HS-5 (cell line): ENCODE results near the gene SMARCC2.
"Not testable (repeated sequence)": the region's sequence is repeated elsewhere in the genome, so short reads cannot be mapped to it uniquely, and the experiment has no call there.

Source experiments
- DNase-seq: peaks from one replicate; pipeline ENCODE4 v3.0.0-alpha.2; 2012; ENCODE audit warnings: low read depth

Gene SMARCC2

DNA sequence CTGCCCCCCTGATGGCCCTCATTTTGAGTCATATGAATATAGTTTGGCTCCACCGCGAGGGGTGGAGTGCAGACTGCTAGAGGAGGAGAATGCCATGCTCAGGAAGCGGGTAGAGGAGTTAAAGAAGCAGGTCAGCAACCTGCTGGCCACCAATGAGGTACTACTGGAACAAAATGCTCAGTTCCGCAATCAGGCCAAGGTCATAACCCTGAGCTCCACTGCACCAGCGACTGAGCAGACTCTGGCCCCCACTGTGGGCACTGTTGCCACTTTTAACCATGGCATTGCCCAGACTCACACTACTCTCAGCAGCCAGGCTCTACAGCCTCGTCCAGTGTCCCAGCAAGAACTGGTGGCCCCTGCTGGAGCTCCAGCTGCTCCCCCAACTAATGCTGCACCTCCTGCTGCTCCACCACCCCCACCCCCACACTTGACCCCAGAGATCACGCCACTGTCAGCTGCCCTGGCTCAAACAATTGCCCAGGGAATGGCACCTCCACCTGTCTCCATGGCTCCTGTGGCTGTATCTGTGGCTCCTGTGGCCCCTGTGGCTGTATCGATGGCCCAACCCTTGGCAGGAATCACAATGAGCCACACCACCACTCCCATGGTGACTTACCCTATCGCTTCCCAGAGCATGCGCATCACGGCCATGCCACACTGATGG, 67.9 kb downstream of the SMARCC2 start:
- DNase-seq: no peak

DNA sequence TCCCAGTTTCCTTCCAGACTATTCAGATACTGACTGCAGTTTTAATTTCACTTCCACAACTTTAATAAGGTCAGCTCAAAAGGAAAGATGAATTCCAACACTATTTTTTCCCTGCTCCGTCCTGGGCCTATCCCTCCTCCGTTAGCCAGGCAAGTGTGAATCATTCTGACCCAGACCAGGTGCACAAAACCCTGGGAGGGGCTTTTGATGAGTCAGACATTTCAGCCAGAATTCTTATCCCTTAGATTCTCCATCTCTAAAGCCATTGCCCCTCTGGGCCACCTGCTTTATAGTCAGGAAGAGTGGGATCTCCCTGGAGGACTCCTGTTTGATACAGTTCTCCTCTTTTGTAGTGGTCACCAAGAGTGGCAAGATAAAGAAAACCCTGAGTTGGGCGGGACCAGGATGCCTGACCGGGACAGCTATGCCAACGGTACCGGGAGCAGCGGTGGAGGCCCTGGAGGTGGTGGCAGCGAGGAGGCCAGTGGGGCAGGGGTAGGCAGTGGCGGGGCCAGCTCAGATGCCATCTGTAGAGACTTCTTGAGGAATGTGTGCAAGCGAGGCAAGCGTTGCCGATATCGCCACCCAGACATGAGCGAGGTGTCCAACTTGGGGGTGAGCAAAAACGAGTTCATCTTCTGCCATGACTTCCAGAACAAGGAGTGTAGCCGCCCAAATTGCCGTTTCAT, 69.0 kb downstream of the SMARCC2 start:
- no peak for DNase-seq

DNA sequence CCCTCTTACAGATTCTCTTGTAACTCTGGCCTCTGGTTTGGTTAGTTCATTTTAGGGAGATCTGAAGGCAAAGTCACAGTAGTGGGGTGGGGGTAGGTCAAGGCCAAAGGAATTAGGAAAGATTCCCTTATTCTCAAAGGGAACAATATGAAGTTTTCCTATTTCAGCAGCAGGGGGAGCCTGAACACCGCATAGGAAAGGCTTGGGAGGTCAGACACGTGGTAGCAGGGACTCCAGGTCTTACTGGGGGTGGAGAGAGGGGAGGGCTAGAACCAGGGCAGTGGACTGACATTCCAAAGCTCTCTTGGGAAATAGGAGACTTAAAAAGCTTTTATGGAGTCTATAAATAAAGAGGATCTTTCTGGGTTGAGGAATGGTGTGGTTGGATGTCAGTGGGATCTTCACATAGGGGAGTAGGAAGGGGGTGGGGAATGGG, 69.9 kb downstream of the SMARCC2 start:
- peak; percentile 66 for DNase-seq

- no peak for DNase-seq
Observed at GRCh38 chr12:56118688-56119357, 70.5 kb downstream of the SMARCC2 start.

DNA sequence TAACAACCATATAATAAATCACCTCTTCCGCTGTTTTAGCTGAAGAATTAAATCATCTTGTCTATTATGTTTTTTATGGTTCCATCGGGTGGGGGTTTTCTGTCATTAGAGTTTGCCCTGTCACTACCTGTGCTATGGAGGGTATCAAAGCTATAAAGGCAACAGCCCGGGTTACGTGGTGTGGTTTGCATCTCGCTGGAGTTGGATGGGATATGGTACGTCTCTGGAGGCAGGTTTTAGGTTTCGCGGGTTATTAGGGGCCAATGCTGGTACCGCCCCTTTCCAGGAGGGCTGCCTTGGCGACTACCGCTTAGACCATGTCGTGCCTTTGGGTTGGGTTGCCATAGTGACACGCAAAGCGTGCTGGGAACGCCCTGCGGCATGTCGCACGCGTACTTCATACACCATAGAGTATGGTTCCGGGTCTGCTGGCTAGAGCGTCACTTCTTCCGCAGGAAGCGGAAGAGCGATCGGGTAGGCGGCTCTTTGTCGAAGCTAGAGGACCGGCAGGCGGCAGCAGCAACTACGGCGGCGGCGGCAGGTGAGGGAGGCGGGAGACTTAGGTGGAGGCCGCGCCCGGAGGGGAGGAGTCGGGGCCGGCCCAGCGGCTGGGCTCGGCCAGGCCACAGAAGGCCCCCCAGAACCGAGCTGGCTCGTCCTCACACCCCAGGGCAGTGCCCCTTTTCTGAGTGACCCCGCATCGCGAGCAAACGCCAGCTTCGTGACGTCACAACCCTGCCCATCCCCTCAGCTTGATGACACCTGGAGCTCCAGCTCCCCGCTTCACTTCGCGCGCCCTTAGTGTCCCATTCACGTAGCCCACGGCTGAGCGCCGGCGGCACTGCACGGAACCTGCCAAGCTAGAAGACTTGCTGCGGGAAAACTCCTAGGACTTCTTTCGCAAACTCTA, 71.2 kb downstream of the SMARCC2 start, which contains the start of gene ZC3H10:
Gene ZC3H10, plus strand, starts transcription at position 489 of the 910 bp plus-strand sequence. CDS start 2,297 bp downstream, outside the sequence.
- DNase-seq: peak; percentile 100

- not testable (repeated sequence) for DNase-seq
Observed at GRCh38 chr12:56117082-56117706, 72.1 kb downstream of the SMARCC2 start.

DNA sequence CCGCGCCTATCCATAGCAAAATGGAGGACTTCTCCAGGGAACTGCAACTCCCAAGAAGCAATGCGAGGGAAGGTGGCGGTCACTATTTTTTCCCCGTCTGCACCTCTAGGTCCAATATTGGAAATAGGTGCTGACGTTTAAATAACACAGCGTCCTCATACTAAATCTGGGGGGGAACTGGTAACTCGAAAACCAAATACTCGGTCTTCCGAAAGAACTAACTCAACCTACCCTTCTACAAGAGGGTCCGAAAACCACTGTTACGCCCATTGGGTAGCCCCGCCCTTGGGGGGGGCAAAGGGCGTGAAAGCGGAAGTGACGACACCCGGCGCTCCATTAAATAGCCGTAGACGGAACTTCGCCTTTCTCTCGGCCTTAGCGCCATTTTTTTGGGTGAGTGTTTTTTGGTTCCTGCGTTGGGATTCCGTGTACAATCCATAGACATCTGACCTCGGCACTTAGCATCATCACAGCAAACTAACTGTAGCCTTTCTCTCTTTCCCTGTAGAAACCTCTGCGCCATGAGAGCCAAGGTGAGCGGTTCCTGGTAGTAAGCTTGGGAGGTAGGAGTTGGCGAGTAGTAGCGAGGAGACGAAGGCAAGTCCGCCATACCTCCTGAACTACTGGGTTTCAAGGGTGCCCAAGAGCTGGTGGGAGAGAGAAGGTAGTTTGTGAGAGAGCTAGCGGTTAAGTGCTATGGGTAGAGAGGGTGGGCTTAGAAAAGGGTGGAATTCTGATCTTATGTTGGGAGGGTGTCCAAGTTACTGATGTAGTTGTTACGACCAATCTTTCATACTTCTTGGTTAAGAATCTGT, 72.8 kb downstream of the SMARCC2 start, which contains the start of gene RPL41:
Gene RPL41, plus strand, starts transcription at position 367 of the 815 bp plus-strand sequence.
- DNase-seq: peak; percentile 95

DNA sequence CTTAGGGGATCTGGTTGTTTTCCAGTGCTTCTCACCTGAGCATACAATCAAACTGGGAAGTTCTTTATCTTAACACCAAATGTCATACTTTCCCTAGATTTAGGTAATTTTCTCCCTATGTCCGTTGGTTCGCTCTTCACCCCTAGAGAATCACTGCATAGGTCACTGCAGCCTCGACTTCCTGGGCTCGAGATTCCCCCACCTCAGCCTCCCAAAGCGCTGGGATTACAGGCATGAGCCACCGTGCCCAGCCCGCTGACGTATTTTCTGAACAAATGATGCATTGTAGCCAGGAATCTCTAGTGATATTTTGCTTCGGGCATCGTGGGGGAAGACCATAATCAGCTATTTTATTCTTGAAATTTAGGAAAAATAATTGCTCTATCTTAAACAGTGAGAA, 74.0 kb downstream of the SMARCC2 start:
- no peak for DNase-seq

GRCh38 chr12:56114084-56114483, 75.2 kb downstream of the SMARCC2 start:
- DNase-seq: no peak
